Esophagus squamous epithelium (tissue), 4 donors: ENCODE results near the gene TMEM123.

Experiments used
- POLR2A ChIP-seq, 4 donors: fragments of 450-650 bp; IDR thresholded peaks; one replicate each; pipeline ENCODE4 v1.6.1; 2017; ENCODE audit warnings: antibody characterized with exemption in 4 of 4, mild to moderate bottlenecking in 4 of 4, moderate library complexity in 3 of 4
- TF ChIP-seq, protein P1 (sequence below), 6 experiments: fragments of 450-650 bp in 4 of 6; fragments of 200-600 bp in 2 of 6; sonication (generic) in 2 of 6; IDR thresholded peaks; one replicate each; pipeline ENCODE4 v1.5.1; 2016 to 2019; ENCODE audit warnings: antibody characterized with exemption in 6 of 6, mild to moderate bottlenecking in 4 of 6, moderate library complexity in 4 of 6

- TF ChIP-seq, protein P1, sequence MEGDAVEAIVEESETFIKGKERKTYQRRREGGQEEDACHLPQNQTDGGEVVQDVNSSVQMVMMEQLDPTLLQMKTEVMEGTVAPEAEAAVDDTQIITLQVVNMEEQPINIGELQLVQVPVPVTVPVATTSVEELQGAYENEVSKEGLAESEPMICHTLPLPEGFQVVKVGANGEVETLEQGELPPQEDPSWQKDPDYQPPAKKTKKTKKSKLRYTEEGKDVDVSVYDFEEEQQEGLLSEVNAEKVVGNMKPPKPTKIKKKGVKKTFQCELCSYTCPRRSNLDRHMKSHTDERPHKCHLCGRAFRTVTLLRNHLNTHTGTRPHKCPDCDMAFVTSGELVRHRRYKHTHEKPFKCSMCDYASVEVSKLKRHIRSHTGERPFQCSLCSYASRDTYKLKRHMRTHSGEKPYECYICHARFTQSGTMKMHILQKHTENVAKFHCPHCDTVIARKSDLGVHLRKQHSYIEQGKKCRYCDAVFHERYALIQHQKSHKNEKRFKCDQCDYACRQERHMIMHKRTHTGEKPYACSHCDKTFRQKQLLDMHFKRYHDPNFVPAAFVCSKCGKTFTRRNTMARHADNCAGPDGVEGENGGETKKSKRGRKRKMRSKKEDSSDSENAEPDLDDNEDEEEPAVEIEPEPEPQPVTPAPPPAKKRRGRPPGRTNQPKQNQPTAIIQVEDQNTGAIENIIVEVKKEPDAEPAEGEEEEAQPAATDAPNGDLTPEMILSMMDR (IDR thresholded peaks at IDR 0.05): no peak
- TF ChIP-seq POLR2A (IDR thresholded peaks at IDR 0.05): no peak
Observed at GRCh38 chr11:102499931-102500330, 47.4 kb upstream of the TMEM123 start.
